Kidney (tissue), 14 donors: Measurements from ENCODE around the gene AGPAT3. TPM values are rescaled to one million over a fixed set of nuclear protein-coding genes. Genes with fewer than 3 reads are reported as not detected.

Experiments
- DNase-seq, 5 donors: peaks; one replicate each; pipeline ENCODE4 v3.0.0-alpha.2; 2013 to 2020
- FAIRE-seq: peaks from 2 replicates; lab custom pipeline; 2012; peaks lifted over from hg19 to GRCh38; lab: Jason Lieb, UNC
- H3K27ac ChIP-seq, 2 donors: one replicate each; pipeline ENCODE4 v1.7.0; 2013; ENCODE audit warnings: low read depth in 2 of 2, low read length in 2 of 2, inconsistent platforms in 1 of 2
- H3K27me3 ChIP-seq: one replicate; pipeline ENCODE4 v1.7.1; 2013; ENCODE audit warnings: low read length, inconsistent platforms; ENCODE audit not compliant: control insufficient read depth, insufficient read depth
- H3K36me3 ChIP-seq, 3 donors: one replicate each; pipeline versions ENCODE4 v1.7.0 to v1.7.1; 2013; ENCODE audit warnings: low read length in 3 of 3, control low read depth in 1 of 3, inconsistent platforms in 1 of 3; ENCODE audit not compliant: insufficient read depth in 3 of 3, control insufficient read depth in 2 of 3
- H3K4me1 ChIP-seq, 3 donors: one replicate each; pipeline versions ENCODE4 v1.7.0 to v1.7.1; 2013; ENCODE audit warnings: low read length in 3 of 3, inconsistent platforms in 1 of 3, low read depth in 1 of 3; ENCODE audit not compliant: control insufficient read depth in 2 of 3, insufficient read depth in 2 of 3
- H3K4me3 ChIP-seq, 3 donors: one replicate each; pipeline versions ENCODE4 v1.7.0 to v1.8.1; 2013; ENCODE audit warnings: low read length in 3 of 3, control low read depth in 1 of 3, inconsistent platforms in 1 of 3
- H3K9ac ChIP-seq, 3 donors: one replicate each; pipeline versions ENCODE4 v1.7.0 to v1.7.1; 2013; ENCODE audit warnings: low read length in 3 of 3, control low read depth in 1 of 3, inconsistent platforms in 1 of 3
- H3K9me3 ChIP-seq, 3 donors: one replicate each; pipeline versions ENCODE4 v1.7.0 to v1.7.1; 2013; ENCODE audit warnings: low read length in 3 of 3, control low read depth in 1 of 3, inconsistent platforms in 1 of 3; ENCODE audit not compliant: control insufficient read depth in 2 of 3, insufficient read depth in 1 of 3
- intact Hi-C: fragments of 100-400 bp; cut with DNase I; formaldehyde crosslinking; loops from one replicate; pipeline ENCODE4 v1.11.1; 2022
- polyA plus RNA-seq: library from polyadenylated mRNA; stranded (reverse); fragments of 350-450 nt; fragmentation: Illumina TruSeq; extraction: RNeasy Lipid Tissue Mini Kit (QIAGEN cat#74804); gene quantifications from one replicate; pipeline ENCODE4 v1.2.3, GENCODE V29; 2014; ENCODE audit warnings: low read depth, low replicate concordance; ENCODE audit not compliant: insufficient read depth
- total RNA-seq: library from RNA; stranded (reverse); fragmentation: NEBNext Ultra II Directional; extraction: Animal tissue kit (Norgen Biotek cat#: 25700); gene quantifications from one replicate; pipeline ENCODE4 v1.2.1, GENCODE V29; 2021
- TF ChIP-seq, protein P1 (sequence below): IDR thresholded peaks from 3 replicates; pipeline ENCODE4 v1.5.1; 2012; ENCODE audit warnings: mild to moderate bottlenecking, moderate library complexity, borderline replicate concordance; ENCODE audit not compliant: insufficient read depth; ENCODE audit errors: extremely low read depth
- donor health status: control.
- donor health status: control.
- donor health status: control.
- donor health status: control.
- donor health status: control.
- donor health status: DM: yes; HTN: yes; CAD: no.
- donor health status: Normal renal cell carcinoma (clear cell type).

Gene AGPAT3
- total and polyA plus RNA-seq, 2 donors from 2014 or later: 40.3 to 86.2 TPM

GRCh38 chr21:44006017-44006619, 141.1 kb downstream of the AGPAT3 start:
- FAIRE-seq (no peak), DNase-seq (no peak)
- intact Hi-C loops: no loop called here
- TF ChIP-seq, protein P1, sequence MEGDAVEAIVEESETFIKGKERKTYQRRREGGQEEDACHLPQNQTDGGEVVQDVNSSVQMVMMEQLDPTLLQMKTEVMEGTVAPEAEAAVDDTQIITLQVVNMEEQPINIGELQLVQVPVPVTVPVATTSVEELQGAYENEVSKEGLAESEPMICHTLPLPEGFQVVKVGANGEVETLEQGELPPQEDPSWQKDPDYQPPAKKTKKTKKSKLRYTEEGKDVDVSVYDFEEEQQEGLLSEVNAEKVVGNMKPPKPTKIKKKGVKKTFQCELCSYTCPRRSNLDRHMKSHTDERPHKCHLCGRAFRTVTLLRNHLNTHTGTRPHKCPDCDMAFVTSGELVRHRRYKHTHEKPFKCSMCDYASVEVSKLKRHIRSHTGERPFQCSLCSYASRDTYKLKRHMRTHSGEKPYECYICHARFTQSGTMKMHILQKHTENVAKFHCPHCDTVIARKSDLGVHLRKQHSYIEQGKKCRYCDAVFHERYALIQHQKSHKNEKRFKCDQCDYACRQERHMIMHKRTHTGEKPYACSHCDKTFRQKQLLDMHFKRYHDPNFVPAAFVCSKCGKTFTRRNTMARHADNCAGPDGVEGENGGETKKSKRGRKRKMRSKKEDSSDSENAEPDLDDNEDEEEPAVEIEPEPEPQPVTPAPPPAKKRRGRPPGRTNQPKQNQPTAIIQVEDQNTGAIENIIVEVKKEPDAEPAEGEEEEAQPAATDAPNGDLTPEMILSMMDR: no peak
- Histone ChIP-seq H3K27me3 (no peaks in the 10 kb centered on the region), H3K4me1 (no peaks in the 10 kb centered on the region), H3K36me3 (no peaks in the 10 kb centered on the region), H3K27ac (peak overlapping the region in 1 of 2 donors; percentile 37), H3K9ac (no peak overlapping the region), H3K4me3 (no peak overlapping the region), H3K9me3 (no peaks in the 10 kb centered on the region)

- DNase-seq (no peak), FAIRE-seq (no peak)
- Histone ChIP-seq H3K36me3 (no peaks in the 10 kb centered on the region), H3K27me3 (no peaks in the 10 kb centered on the region), H3K9me3 (no peaks in the 10 kb centered on the region), H3K9ac (no peak overlapping the region), H3K27ac (no peak overlapping the region), H3K4me3 (no peak overlapping the region), H3K4me1 (no peaks in the 10 kb centered on the region)
- TF ChIP-seq, protein P1: no peak
- intact Hi-C loops: no loop called here
These were observed 141.6 kb downstream of the AGPAT3 start for GRCh38 chr21:44006656-44007055.

GRCh38 chr21:44010429-44010828, 145.4 kb downstream of the AGPAT3 start:
- no peak overlapping the region for H3K4me3 ChIP-seq
- no peaks in the 10 kb centered on the region for H3K36me3 ChIP-seq

More at GRCh38 chr21:44010429-44010828, 145.4 kb downstream of the AGPAT3 start:
- H3K4me1 ChIP-seq: peaks cover 0 to 6% (median 0%) of the 10 kb centered on the region in 3 donors
- TF ChIP-seq, protein P1: no peak
- no peaks in the 10 kb centered on the region for H3K27me3 ChIP-seq
- no peaks in the 10 kb centered on the region for H3K9me3 ChIP-seq
- DNase-seq: no peak
- H3K27ac ChIP-seq: no peak overlapping the region
- no peak for FAIRE-seq
- H3K9ac ChIP-seq: no peak overlapping the region
- intact Hi-C loops: no loop called here
